ENCODE results near the gene TMEM150C.

TMEM150C gene

GRCh38 chr4:82521283-82521682 lies 40.5 kb downstream of the TMEM150C start:
- Histone ChIP-seq H3K4me3 (ENCODE audit: low read length) (no peak overlapping the region), H3K4me1 (ENCODE audit: control insufficient read depth, low read length) (no peaks in the 10 kb centered on the region), H3K79me2 (ENCODE audit: control insufficient read depth, low read length) (no peaks in the 10 kb centered on the region), H3K4me2 (ENCODE audit: low read length) (no peak overlapping the region), H3K27me3 (ENCODE audit: control insufficient read depth, low read length) (peaks cover 11% of the 10 kb centered on the region), H4K20me1 (ENCODE audit: control insufficient read depth, insufficient read depth, low read depth, low read length) (no peaks in the 10 kb centered on the region), H3K9me3 (ENCODE audit: control insufficient read depth, insufficient read depth, low read length) (no peaks in the 10 kb centered on the region), H3F3A (ENCODE audit: control insufficient read depth, insufficient read depth) (no peaks in the 10 kb centered on the region), H3K9me2 (replicated peaks; ENCODE audit: control insufficient read depth, low read length) (no peaks in the 10 kb centered on the region), H3K36me3 (ENCODE audit: control insufficient read depth, low read length) (no peaks in the 10 kb centered on the region), H3K27ac (ENCODE audit: low read depth, low read length) (no peak overlapping the region)
- TF ChIP-seq, protein P1, sequence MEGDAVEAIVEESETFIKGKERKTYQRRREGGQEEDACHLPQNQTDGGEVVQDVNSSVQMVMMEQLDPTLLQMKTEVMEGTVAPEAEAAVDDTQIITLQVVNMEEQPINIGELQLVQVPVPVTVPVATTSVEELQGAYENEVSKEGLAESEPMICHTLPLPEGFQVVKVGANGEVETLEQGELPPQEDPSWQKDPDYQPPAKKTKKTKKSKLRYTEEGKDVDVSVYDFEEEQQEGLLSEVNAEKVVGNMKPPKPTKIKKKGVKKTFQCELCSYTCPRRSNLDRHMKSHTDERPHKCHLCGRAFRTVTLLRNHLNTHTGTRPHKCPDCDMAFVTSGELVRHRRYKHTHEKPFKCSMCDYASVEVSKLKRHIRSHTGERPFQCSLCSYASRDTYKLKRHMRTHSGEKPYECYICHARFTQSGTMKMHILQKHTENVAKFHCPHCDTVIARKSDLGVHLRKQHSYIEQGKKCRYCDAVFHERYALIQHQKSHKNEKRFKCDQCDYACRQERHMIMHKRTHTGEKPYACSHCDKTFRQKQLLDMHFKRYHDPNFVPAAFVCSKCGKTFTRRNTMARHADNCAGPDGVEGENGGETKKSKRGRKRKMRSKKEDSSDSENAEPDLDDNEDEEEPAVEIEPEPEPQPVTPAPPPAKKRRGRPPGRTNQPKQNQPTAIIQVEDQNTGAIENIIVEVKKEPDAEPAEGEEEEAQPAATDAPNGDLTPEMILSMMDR (IDR thresholded peaks at IDR 0.05; ENCODE audit: low read depth, low read length, poor library complexity, severe bottlenecking) = no peak
- no peak for TF ChIP-seq EZH2phosphoT487 (IDR thresholded peaks at IDR 0.05; ENCODE audit: borderline replicate concordance, low read length)

DNA sequence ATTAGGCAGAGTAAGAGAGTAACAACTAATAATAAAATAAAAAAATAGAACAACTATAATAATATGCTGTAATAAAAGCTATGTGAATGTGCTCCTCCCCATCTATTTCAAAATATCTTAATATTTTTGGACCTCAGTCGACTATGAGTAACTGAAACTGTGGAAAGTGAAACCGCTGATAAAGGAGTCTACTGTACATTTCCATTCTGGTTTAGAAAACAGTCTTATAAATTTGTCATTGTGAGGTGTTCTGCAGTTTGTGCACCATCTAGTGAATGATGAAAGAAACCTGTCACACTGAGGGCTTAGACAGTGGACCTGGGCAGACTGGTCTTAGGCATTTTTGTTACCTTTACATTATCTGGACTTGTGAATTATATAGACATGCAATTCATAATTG lies 42.0 kb downstream of the TMEM150C start:
- H3K79me2 ChIP-seq (ENCODE audit: control insufficient read depth, low read length) = no peaks in the 10 kb centered on the region
- H3K27me3 ChIP-seq (ENCODE audit: control insufficient read depth, low read length) = peaks cover 13% of the 10 kb centered on the region
- no peak overlapping the region for H3K4me2 ChIP-seq (ENCODE audit: low read length)
- no peaks in the 10 kb centered on the region for H4K20me1 ChIP-seq (ENCODE audit: control insufficient read depth, insufficient read depth, low read depth, low read length)
- H3K4me1 ChIP-seq (ENCODE audit: control insufficient read depth, low read length) = no peaks in the 10 kb centered on the region
- no peaks in the 10 kb centered on the region for H3K36me3 ChIP-seq (ENCODE audit: control insufficient read depth, low read length)
- no peaks in the 10 kb centered on the region for H3F3A ChIP-seq (ENCODE audit: control insufficient read depth, insufficient read depth)
- TF ChIP-seq, protein P1 (IDR thresholded peaks at IDR 0.05; ENCODE audit: low read depth, low read length, poor library complexity, severe bottlenecking) = no peak
- no peak for TF ChIP-seq EZH2phosphoT487 (IDR thresholded peaks at IDR 0.05; ENCODE audit: borderline replicate concordance, low read length)
- H3K27ac ChIP-seq (ENCODE audit: low read depth, low read length) = no peak overlapping the region
- H3K4me3 ChIP-seq (ENCODE audit: low read length) = no peak overlapping the region
- no peaks in the 10 kb centered on the region for H3K9me2 ChIP-seq (replicated peaks; ENCODE audit: control insufficient read depth, low read length)
- no peaks in the 10 kb centered on the region for H3K9me3 ChIP-seq (ENCODE audit: control insufficient read depth, insufficient read depth, low read length)

- H3K27me3 ChIP-seq (ENCODE audit: control insufficient read depth, low read length) = peaks cover 18% of the 10 kb centered on the region
- no peaks in the 10 kb centered on the region for H3K9me2 ChIP-seq (replicated peaks; ENCODE audit: control insufficient read depth, low read length)
- no peaks in the 10 kb centered on the region for H3K36me3 ChIP-seq (ENCODE audit: control insufficient read depth, low read length)
- no peak for TF ChIP-seq EZH2phosphoT487 (IDR thresholded peaks at IDR 0.05; ENCODE audit: borderline replicate concordance, low read length)
- TF ChIP-seq, protein P1 (IDR thresholded peaks at IDR 0.05; ENCODE audit: low read depth, low read length, poor library complexity, severe bottlenecking) = no peak
- no peak overlapping the region for H3K4me3 ChIP-seq (ENCODE audit: low read length)
- no peaks in the 10 kb centered on the region for H3K9me3 ChIP-seq (ENCODE audit: control insufficient read depth, insufficient read depth, low read length)
- no peaks in the 10 kb centered on the region for H3K4me1 ChIP-seq (ENCODE audit: control insufficient read depth, low read length)
- H3K27ac ChIP-seq (ENCODE audit: low read depth, low read length) = no peak overlapping the region
- no peaks in the 10 kb centered on the region for H4K20me1 ChIP-seq (ENCODE audit: control insufficient read depth, insufficient read depth, low read depth, low read length)
- H3K4me2 ChIP-seq (ENCODE audit: low read length) = no peak overlapping the region
- no peaks in the 10 kb centered on the region for H3K79me2 ChIP-seq (ENCODE audit: control insufficient read depth, low read length)
- H3F3A ChIP-seq (ENCODE audit: control insufficient read depth, insufficient read depth) = no peaks in the 10 kb centered on the region
Measured at GRCh38 chr4:82519072-82519471, 42.7 kb downstream of the TMEM150C start.

GRCh38 chr4:82517043-82517442 lies 44.7 kb downstream of the TMEM150C start:
- Histone ChIP-seq H3K9me2 (replicated peaks; ENCODE audit: control insufficient read depth, low read length) (no peaks in the 10 kb centered on the region), H3K4me1 (ENCODE audit: control insufficient read depth, low read length) (no peaks in the 10 kb centered on the region), H3K79me2 (ENCODE audit: control insufficient read depth, low read length) (no peaks in the 10 kb centered on the region), H3K36me3 (ENCODE audit: control insufficient read depth, low read length) (no peaks in the 10 kb centered on the region), H3F3A (ENCODE audit: control insufficient read depth, insufficient read depth) (no peaks in the 10 kb centered on the region), H3K27ac (ENCODE audit: low read depth, low read length) (no peak overlapping the region), H3K4me2 (ENCODE audit: low read length) (no peak overlapping the region), H4K20me1 (ENCODE audit: control insufficient read depth, insufficient read depth, low read depth, low read length) (no peaks in the 10 kb centered on the region), H3K9me3 (ENCODE audit: control insufficient read depth, insufficient read depth, low read length) (no peaks in the 10 kb centered on the region), H3K27me3 (ENCODE audit: control insufficient read depth, low read length) (peaks cover 25% of the 10 kb centered on the region), H3K4me3 (ENCODE audit: low read length) (no peak overlapping the region)
- no peak for TF ChIP-seq EZH2phosphoT487 (IDR thresholded peaks at IDR 0.05; ENCODE audit: borderline replicate concordance, low read length)
- TF ChIP-seq, protein P1 (IDR thresholded peaks at IDR 0.05; ENCODE audit: low read depth, low read length, poor library complexity, severe bottlenecking) = no peak
